ENCODE measurements around the gene RCC2. TPM values are rescaled to one million over a fixed set of nuclear protein-coding genes. Genes with fewer than 3 reads are reported as not detected.

The RCC2 gene
- total and polyA plus RNA-seq, 4 donors: 2.1 to 36.7 (median 8.1) TPM

DNA sequence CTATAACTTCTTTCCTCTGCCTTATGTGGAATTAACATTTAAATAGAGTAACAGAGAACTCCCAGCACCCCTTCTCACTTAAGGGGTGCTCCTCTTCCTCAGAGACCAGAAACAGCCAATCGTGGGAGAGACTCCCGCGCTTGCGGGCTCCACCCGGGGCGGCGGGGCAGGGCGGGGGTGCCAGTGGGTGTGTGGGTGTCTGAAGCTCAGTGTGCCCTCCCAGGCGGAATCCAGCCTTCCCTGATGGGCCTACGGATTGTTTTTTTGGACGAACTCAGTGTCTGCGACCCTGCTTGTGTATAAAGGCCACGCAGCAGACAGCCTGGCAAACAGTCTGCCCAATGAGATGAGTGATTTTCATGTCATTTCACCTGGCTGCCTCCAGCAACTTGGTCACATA, 6.2 kb downstream of the RCC2 start:
- DNase-seq (ENCODE audit: low spot score): no peak
- 90% methylated on average over 13 of the region's 13 CpGs for WGBS

DNA sequence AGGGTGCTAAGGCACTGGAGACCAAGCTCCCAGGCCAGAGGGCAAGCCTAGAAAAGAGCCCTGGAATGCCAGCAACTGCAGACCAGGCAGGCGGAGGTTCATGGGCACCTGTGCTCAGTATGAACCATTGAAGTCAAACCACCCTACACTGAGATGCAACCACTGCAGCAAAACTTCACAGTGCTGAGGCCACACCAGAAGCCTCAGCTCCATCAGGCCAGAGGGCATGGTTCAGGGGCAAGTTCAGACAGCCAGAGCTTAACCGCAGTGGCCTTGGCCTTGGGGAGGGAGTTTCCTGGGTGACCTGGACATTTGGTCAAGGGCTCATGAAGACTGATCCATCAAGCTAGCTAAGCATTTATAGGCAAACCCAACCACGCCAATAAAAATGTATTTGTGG, 7.1 kb downstream of the RCC2 start:
- Histone ChIP-seq H3K9ac (ENCODE audit: low read depth in 1 of 2, low read length in 2 of 2) (no peak overlapping the region), H3K27me3 (ENCODE audit: control insufficient read depth in 4 of 4, insufficient read depth in 4 of 4, low read length in 3 of 4) (no peaks in the 10 kb centered on the region), H3K27ac (ENCODE audit: low read depth in 1 of 2, low read length in 2 of 2) (no peak overlapping the region), H3K4me1 (ENCODE audit: control insufficient read depth in 4 of 4, insufficient read depth in 4 of 4, low read length in 3 of 4) (peaks cover 4 to 19% (median 17%) of the 10 kb centered on the region in 4 donors), H3K9me3 (ENCODE audit: control insufficient read depth in 4 of 4, low read length in 3 of 4) (no peaks in the 10 kb centered on the region), H3K36me3 (ENCODE audit: control insufficient read depth in 4 of 4, insufficient read depth in 3 of 4, low read depth in 1 of 4, low read length in 3 of 4) (peaks cover 4 to 11% (median 7%) of the 10 kb centered on the region in 4 donors), H3K4me3 (ENCODE audit: low read depth in 1 of 3, low read length in 3 of 3) (no peak overlapping the region)
- DNase-seq (ENCODE audit: low spot score): no peak
- TF ChIP-seq, protein P1, sequence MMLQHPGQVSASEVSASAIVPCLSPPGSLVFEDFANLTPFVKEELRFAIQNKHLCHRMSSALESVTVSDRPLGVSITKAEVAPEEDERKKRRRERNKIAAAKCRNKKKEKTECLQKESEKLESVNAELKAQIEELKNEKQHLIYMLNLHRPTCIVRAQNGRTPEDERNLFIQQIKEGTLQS (IDR thresholded peaks at IDR 0.05): no peak
- TF ChIP-seq HNF4A (conservative IDR thresholded peaks at IDR 0.05) (no peak), SP1 (IDR thresholded peaks at IDR 0.05) (no peak), TAF1 (conservative IDR thresholded peaks at IDR 0.05) (no peak)
- TF ChIP-seq, protein P2, sequence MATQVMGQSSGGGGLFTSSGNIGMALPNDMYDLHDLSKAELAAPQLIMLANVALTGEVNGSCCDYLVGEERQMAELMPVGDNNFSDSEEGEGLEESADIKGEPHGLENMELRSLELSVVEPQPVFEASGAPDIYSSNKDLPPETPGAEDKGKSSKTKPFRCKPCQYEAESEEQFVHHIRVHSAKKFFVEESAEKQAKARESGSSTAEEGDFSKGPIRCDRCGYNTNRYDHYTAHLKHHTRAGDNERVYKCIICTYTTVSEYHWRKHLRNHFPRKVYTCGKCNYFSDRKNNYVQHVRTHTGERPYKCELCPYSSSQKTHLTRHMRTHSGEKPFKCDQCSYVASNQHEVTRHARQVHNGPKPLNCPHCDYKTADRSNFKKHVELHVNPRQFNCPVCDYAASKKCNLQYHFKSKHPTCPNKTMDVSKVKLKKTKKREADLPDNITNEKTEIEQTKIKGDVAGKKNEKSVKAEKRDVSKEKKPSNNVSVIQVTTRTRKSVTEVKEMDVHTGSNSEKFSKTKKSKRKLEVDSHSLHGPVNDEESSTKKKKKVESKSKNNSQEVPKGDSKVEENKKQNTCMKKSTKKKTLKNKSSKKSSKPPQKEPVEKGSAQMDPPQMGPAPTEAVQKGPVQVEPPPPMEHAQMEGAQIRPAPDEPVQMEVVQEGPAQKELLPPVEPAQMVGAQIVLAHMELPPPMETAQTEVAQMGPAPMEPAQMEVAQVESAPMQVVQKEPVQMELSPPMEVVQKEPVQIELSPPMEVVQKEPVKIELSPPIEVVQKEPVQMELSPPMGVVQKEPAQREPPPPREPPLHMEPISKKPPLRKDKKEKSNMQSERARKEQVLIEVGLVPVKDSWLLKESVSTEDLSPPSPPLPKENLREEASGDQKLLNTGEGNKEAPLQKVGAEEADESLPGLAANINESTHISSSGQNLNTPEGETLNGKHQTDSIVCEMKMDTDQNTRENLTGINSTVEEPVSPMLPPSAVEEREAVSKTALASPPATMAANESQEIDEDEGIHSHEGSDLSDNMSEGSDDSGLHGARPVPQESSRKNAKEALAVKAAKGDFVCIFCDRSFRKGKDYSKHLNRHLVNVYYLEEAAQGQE (IDR thresholded peaks at IDR 0.05): no peak
- TF ChIP-seq, protein P3, sequence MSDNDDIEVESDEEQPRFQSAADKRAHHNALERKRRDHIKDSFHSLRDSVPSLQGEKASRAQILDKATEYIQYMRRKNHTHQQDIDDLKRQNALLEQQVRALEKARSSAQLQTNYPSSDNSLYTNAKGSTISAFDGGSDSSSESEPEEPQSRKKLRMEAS (IDR thresholded peaks at IDR 0.05): no peak
- TF ChIP-seq, protein P4, sequence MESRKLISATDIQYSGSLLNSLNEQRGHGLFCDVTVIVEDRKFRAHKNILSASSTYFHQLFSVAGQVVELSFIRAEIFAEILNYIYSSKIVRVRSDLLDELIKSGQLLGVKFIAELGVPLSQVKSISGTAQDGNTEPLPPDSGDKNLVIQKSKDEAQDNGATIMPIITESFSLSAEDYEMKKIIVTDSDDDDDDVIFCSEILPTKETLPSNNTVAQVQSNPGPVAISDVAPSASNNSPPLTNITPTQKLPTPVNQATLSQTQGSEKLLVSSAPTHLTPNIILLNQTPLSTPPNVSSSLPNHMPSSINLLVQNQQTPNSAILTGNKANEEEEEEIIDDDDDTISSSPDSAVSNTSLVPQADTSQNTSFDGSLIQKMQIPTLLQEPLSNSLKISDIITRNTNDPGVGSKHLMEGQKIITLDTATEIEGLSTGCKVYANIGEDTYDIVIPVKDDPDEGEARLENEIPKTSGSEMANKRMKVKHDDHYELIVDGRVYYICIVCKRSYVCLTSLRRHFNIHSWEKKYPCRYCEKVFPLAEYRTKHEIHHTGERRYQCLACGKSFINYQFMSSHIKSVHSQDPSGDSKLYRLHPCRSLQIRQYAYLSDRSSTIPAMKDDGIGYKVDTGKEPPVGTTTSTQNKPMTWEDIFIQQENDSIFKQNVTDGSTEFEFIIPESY (IDR thresholded peaks at IDR 0.05): no peak
- WGBS: 89% methylated on average over 3 of the region's 3 CpGs

More for the DNA sequence above, 6.2 kb downstream of the RCC2 start:
- no peak overlapping the region for H3K4me3 ChIP-seq (ENCODE audit: low read depth in 1 of 3, low read length in 3 of 3)
- peaks cover 0 to 3% (median 2%) of the 10 kb centered on the region in 4 donors for H3K36me3 ChIP-seq (ENCODE audit: control insufficient read depth in 4 of 4, insufficient read depth in 3 of 4, low read depth in 1 of 4, low read length in 3 of 4)
- no peaks in the 10 kb centered on the region for H3K9me3 ChIP-seq (ENCODE audit: control insufficient read depth in 4 of 4, low read length in 3 of 4)
- H3K27ac ChIP-seq (ENCODE audit: low read depth in 1 of 2, low read length in 2 of 2): no peak overlapping the region
- H3K9ac ChIP-seq (ENCODE audit: low read depth in 1 of 2, low read length in 2 of 2): no peak overlapping the region
- no peaks in the 10 kb centered on the region for H3K27me3 ChIP-seq (ENCODE audit: control insufficient read depth in 4 of 4, insufficient read depth in 4 of 4, low read length in 3 of 4)
- peaks cover 4 to 19% (median 17%) of the 10 kb centered on the region in 4 donors for H3K4me1 ChIP-seq (ENCODE audit: control insufficient read depth in 4 of 4, insufficient read depth in 4 of 4, low read length in 3 of 4)
- no peak for TF ChIP-seq TAF1 (conservative IDR thresholded peaks at IDR 0.05)
- TF ChIP-seq EGR1 (IDR thresholded peaks at IDR 0.05; ENCODE audit: low read depth in 2 of 2): no peak
- TF ChIP-seq FOXA1 (IDR thresholded peaks at IDR 0.05): no peak
- no peak for TF ChIP-seq GABPA (IDR thresholded peaks at IDR 0.05 in 1 of 2, conservative IDR thresholded peaks at IDR 0.05 in 1 of 2)
- TF ChIP-seq, protein P5, sequence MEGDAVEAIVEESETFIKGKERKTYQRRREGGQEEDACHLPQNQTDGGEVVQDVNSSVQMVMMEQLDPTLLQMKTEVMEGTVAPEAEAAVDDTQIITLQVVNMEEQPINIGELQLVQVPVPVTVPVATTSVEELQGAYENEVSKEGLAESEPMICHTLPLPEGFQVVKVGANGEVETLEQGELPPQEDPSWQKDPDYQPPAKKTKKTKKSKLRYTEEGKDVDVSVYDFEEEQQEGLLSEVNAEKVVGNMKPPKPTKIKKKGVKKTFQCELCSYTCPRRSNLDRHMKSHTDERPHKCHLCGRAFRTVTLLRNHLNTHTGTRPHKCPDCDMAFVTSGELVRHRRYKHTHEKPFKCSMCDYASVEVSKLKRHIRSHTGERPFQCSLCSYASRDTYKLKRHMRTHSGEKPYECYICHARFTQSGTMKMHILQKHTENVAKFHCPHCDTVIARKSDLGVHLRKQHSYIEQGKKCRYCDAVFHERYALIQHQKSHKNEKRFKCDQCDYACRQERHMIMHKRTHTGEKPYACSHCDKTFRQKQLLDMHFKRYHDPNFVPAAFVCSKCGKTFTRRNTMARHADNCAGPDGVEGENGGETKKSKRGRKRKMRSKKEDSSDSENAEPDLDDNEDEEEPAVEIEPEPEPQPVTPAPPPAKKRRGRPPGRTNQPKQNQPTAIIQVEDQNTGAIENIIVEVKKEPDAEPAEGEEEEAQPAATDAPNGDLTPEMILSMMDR (IDR thresholded peaks at IDR 0.05; ENCODE audit: low read depth, low read length, missing input control): no peak
- TF ChIP-seq, protein P2 (IDR thresholded peaks at IDR 0.05): no peak
- no peak for TF ChIP-seq HNF4G (IDR thresholded peaks at IDR 0.05)
- no peak for TF ChIP-seq HNF4A (conservative IDR thresholded peaks at IDR 0.05)
- no peak for TF ChIP-seq JUND (IDR thresholded peaks at IDR 0.05)
